H1 (cell line): ENCODE measurements around the gene RFTN2. TPM values are rescaled to one million over a fixed set of nuclear protein-coding genes. Genes with fewer than 3 reads are reported as not detected.

ENCODE experiments used
- CTCF ChIA-PET: fragments of 300-600 bp; sonication (Branson Sonifier 250); formaldehyde crosslinking; loops from one replicate; lab custom pipeline; 2021; ENCODE audit not compliant: partially characterized antibody; lab: Charles Lee
- POLR2A ChIA-PET: fragments of 300-600 bp; sonication (Branson Sonifier 250); formaldehyde crosslinking; loops from one replicate; lab custom pipeline; 2021; ENCODE audit warnings: inconsistent platforms; ENCODE audit not compliant: partially characterized antibody; lab: Charles Lee
- DNase-seq, 2 experiments: peaks; one replicate each; pipeline versions ENCODE4 v3.0.0 to v3.0.0-alpha.2; 2010 to 2022; ENCODE audit warnings: low spot score in 2 of 2, low read depth in 1 of 2, mixed read lengths in 1 of 2
- FAIRE-seq: peaks from 2 replicates; lab custom pipeline; 2011; peaks lifted over from hg19 to GRCh38; lab: Jason Lieb, UNC
- H2AFZ ChIP-seq: 2 replicates; pipeline ENCODE4 v1.8.1; 2012; ENCODE audit warnings: low read length, inconsistent platforms
- H2AK5ac ChIP-seq: 2 replicates; pipeline ENCODE4 v1.6.1; 2013; ENCODE audit warnings: low read depth, low read length
- H2BK120ac ChIP-seq: replicated peaks from 2 replicates; pipeline ENCODE3; 2013; ENCODE audit warnings: low read depth, low read length, inconsistent platforms
- H2BK12ac ChIP-seq: 2 replicates; pipeline ENCODE4 v1.6.1; 2013; ENCODE audit warnings: low read depth, low read length
- H2BK15ac ChIP-seq: 2 replicates; pipeline ENCODE4 v1.6.1; 2013; ENCODE audit warnings: low read length
- H2BK20ac ChIP-seq: 2 replicates; pipeline ENCODE4 v1.6.1; 2013; ENCODE audit warnings: low read length
- H2BK5ac ChIP-seq: 2 replicates; pipeline ENCODE4 v1.6.1; 2013; ENCODE audit warnings: low read depth, low read length
- H3K14ac ChIP-seq: 2 replicates; pipeline ENCODE4 v1.6.1; 2013; ENCODE audit warnings: inconsistent platforms; ENCODE audit not compliant: insufficient read length
- H3K18ac ChIP-seq: 2 replicates; pipeline ENCODE4 v1.6.1; 2013; ENCODE audit warnings: low read length; ENCODE audit errors: extremely low read depth
- H3K23ac ChIP-seq: 2 replicates; pipeline ENCODE4 v1.6.1; 2013; ENCODE audit warnings: inconsistent platforms; ENCODE audit not compliant: insufficient read length
- H3K23me2 ChIP-seq: 2 replicates; pipeline ENCODE4 v1.6.1; 2013; ENCODE audit warnings: low read depth, low read length
- H3K27ac ChIP-seq: 2 replicates; pipeline ENCODE4 v1.6.1; 2011; ENCODE audit warnings: low read depth, low read length, inconsistent platforms
- H3K27me3 ChIP-seq, 4 experiments: replicated peaks in 1 of 4; 1 replicate in 1 of 4; 2 replicates in 3 of 4; pipeline versions ENCODE4 v1.6.1 to v1.8.1; 2011 to 2013; ENCODE audit warnings: low read length in 3 of 4, mild to moderate bottlenecking in 3 of 4, inconsistent platforms in 2 of 4, mixed read lengths in 2 of 4, moderate library complexity in 1 of 4; ENCODE audit not compliant: control insufficient read depth in 3 of 4, insufficient read depth in 3 of 4; ENCODE audit errors: extremely low read depth in 1 of 4
- H3K36me3 ChIP-seq, 4 experiments: 2 replicates each; pipeline versions ENCODE4 v1.6.1 to v1.8.1; 2011 to 2013; ENCODE audit warnings: mild to moderate bottlenecking in 4 of 4, low read length in 3 of 4, moderate library complexity in 2 of 4, control low read depth in 1 of 4, inconsistent platforms in 1 of 4; ENCODE audit not compliant: insufficient read depth in 4 of 4, control insufficient read depth in 2 of 4
- H3K4ac ChIP-seq: replicated peaks from 2 replicates; pipeline ENCODE3; 2013; ENCODE audit warnings: low read length, low read depth, mixed read lengths, inconsistent platforms; ENCODE audit not compliant: insufficient read length
- H3K4me1 ChIP-seq, 4 experiments: replicated peaks in 1 of 4; 1 replicate in 1 of 4; 2 replicates in 3 of 4; pipeline versions ENCODE4 v1.6.1 to v1.8.1; 2011 to 2013; ENCODE audit warnings: low read length in 3 of 4, inconsistent platforms in 2 of 4, mixed read lengths in 1 of 4; ENCODE audit not compliant: insufficient read depth in 4 of 4, control insufficient read depth in 3 of 4
- H3K4me2 ChIP-seq, 2 experiments: 2 replicates each; pipeline versions ENCODE4 v1.6.1 to v1.8.1; 2011 to 2013; ENCODE audit warnings: low read depth in 2 of 2, low read length in 2 of 2, control low read depth in 1 of 2, inconsistent platforms in 1 of 2, mild to moderate bottlenecking in 1 of 2; ENCODE audit not compliant: insufficient read depth in 1 of 2
- H3K4me3 ChIP-seq, 4 experiments: fragments of 200-600, 300-600 bp in 1 of 4; sonication (generic), shearing (Covaris generic), sonication (Bioruptor Twin) in 1 of 4; 2 replicates each; pipeline versions ENCODE4 v1.5.1 to v1.8.1; 2011 to 2016; ENCODE audit warnings: low read length in 4 of 4, low read depth in 3 of 4, control low read depth in 2 of 4, inconsistent platforms in 2 of 4, mild to moderate bottlenecking in 2 of 4, mixed read lengths in 1 of 4, moderate library complexity in 1 of 4; ENCODE audit not compliant: insufficient read depth in 2 of 4; ENCODE audit errors: extremely low read depth in 1 of 4
- H3K56ac ChIP-seq: replicated peaks from 2 replicates; pipeline ENCODE3; 2013; ENCODE audit warnings: low read depth, mild to moderate bottlenecking, mixed read lengths, low read length, inconsistent platforms; ENCODE audit not compliant: insufficient read length
- H3K79me1 ChIP-seq: 2 replicates; pipeline ENCODE4 v1.6.1; 2013; ENCODE audit warnings: low read depth, low read length, control low read depth
- H3K79me2 ChIP-seq, 2 experiments: 2 replicates each; pipeline versions ENCODE4 v1.6.1 to v1.8.1; 2012 to 2013; ENCODE audit warnings: low read length in 2 of 2, mild to moderate bottlenecking in 2 of 2, inconsistent platforms in 1 of 2; ENCODE audit not compliant: insufficient read depth in 2 of 2, control insufficient read depth in 1 of 2
- H3K9ac ChIP-seq, 4 experiments: replicated peaks in 1 of 4; 1 replicate in 1 of 4; 2 replicates in 3 of 4; pipeline versions ENCODE4 v1.6.1 to v1.8.1; 2011 to 2013; ENCODE audit warnings: low read depth in 3 of 4, low read length in 3 of 4, control low read depth in 2 of 4, mild to moderate bottlenecking in 2 of 4, moderate library complexity in 2 of 4, inconsistent platforms in 1 of 4; ENCODE audit errors: extremely low read depth in 1 of 4
- H3K9me3 ChIP-seq, 2 experiments: 2 replicates each; pipeline versions ENCODE4 v1.6.1 to v1.8.1; 2012 to 2013; ENCODE audit warnings: mild to moderate bottlenecking in 2 of 2, moderate library complexity in 2 of 2, control low read depth in 1 of 2, inconsistent platforms in 1 of 2, low read depth in 1 of 2, low read length in 1 of 2, mixed read lengths in 1 of 2; ENCODE audit not compliant: insufficient read depth in 2 of 2
- H4K20me1 ChIP-seq, 2 experiments: replicated peaks in 1 of 2; 2 replicates each; pipeline versions ENCODE3 to v1.8.1; 2011 to 2013; ENCODE audit warnings: inconsistent platforms in 2 of 2, low read length in 2 of 2, mild to moderate bottlenecking in 1 of 2; ENCODE audit not compliant: insufficient read depth in 2 of 2, control insufficient read depth in 1 of 2
- H4K5ac ChIP-seq: 2 replicates; pipeline ENCODE4 v1.6.1; 2013; ENCODE audit warnings: low read length, low read depth, mixed read lengths, inconsistent platforms; ENCODE audit not compliant: insufficient read length
- H4K8ac ChIP-seq: 2 replicates; pipeline ENCODE4 v1.8.0; 2013; ENCODE audit warnings: mild to moderate bottlenecking, moderate library complexity, low read length, inconsistent platforms; ENCODE audit not compliant: insufficient read depth; ENCODE audit errors: extremely low read depth
- H4K91ac ChIP-seq: replicated peaks from 2 replicates; pipeline ENCODE3; 2013; ENCODE audit warnings: low read length, mixed read lengths, inconsistent platforms; ENCODE audit not compliant: insufficient read length
- CEBPB ChIP-seq: IDR thresholded peaks from 2 replicates; pipeline ENCODE4 v1.6.1; 2012; ENCODE audit warnings: low read depth, low read length
- CREB1 ChIP-seq: IDR thresholded peaks from 2 replicates; pipeline ENCODE4 v1.6.1; 2012; ENCODE audit warnings: inconsistent platforms
- CTBP2 ChIP-seq: IDR thresholded peaks from 2 replicates; pipeline ENCODE4 v1.7.0; 2011; ENCODE audit warnings: borderline replicate concordance, mild to moderate bottlenecking, moderate library complexity, mixed read lengths, low read length; ENCODE audit not compliant: insufficient read depth, insufficient read length
- E2F6 ChIP-seq: IDR thresholded peaks from 2 replicates; pipeline ENCODE4 v1.6.1; 2012; ENCODE audit warnings: inconsistent platforms
- GABPA ChIP-seq: IDR thresholded peaks from 2 replicates; pipeline ENCODE4 v1.6.1; 2011; ENCODE audit warnings: mild to moderate bottlenecking, low read length, moderate library complexity, borderline replicate concordance; ENCODE audit not compliant: insufficient read depth
- HDAC6 ChIP-seq: IDR thresholded peaks from one replicate; pipeline ENCODE4 v1.7.1; 2012; ENCODE audit warnings: low read depth, mild to moderate bottlenecking, inconsistent platforms, low read length, moderate library complexity
- JUN ChIP-seq: IDR thresholded peaks from 2 replicates; pipeline ENCODE4 v1.6.1; 2011; ENCODE audit warnings: low read depth, mild to moderate bottlenecking, improper control_type of control experiment, low read length
- NANOG ChIP-seq: IDR thresholded peaks from 2 replicates; pipeline ENCODE4 v1.6.1; 2011; ENCODE audit warnings: low read length, low read depth, mild to moderate bottlenecking, inconsistent platforms; ENCODE audit not compliant: insufficient read depth, poor library complexity, severe bottlenecking
- PHF8 ChIP-seq: fragments of 200-600 bp; sonication (generic); conservative IDR thresholded peaks from 2 replicates; pipeline ENCODE4 v1.7.1; 2012; ENCODE audit warnings: low read depth, mild to moderate bottlenecking, inconsistent platforms, low read length, moderate library complexity
- POLR2AphosphoS5 ChIP-seq: IDR thresholded peaks from 2 replicates; pipeline ENCODE4 v1.6.1; 2011; ENCODE audit warnings: low read depth, low read length
- RXRA ChIP-seq: IDR thresholded peaks from 2 replicates; pipeline ENCODE4 v1.6.1; 2011; ENCODE audit warnings: low read depth, mild to moderate bottlenecking, low read length, moderate library complexity; ENCODE audit not compliant: insufficient read depth
- SIX5 ChIP-seq: IDR thresholded peaks from 2 replicates; pipeline ENCODE4 v1.6.1; 2011; ENCODE audit warnings: mild to moderate bottlenecking, low read depth, low read length
- TAF7 ChIP-seq: optimal IDR thresholded peaks from 2 replicates; pipeline ENCODE3; 2011; ENCODE audit warnings: low read depth, mild to moderate bottlenecking, inconsistent platforms, low read length, moderate library complexity, borderline replicate concordance
- ZNF274 ChIP-seq: IDR thresholded peaks from 2 replicates; pipeline ENCODE4 v1.7.0; 2012; ENCODE audit warnings: low read length, borderline replicate concordance; ENCODE audit errors: extremely low read depth
- WGBS, 2 experiments: shearing (Covaris generic) in 1 of 2; methylation state at CpG; one replicate each; pipeline versions ENCODE4 v1.1.6 to v1.1.7; 2013 to 2015; ENCODE audit warnings: low lambda C conversion rate in 2 of 2, mixed read lengths in 2 of 2, inconsistent platforms in 1 of 2, low coverage in 1 of 2, missing lambda C conversion rate in 1 of 2; ENCODE audit not compliant: insufficient replicate concordance in 2 of 2, insufficient coverage in 1 of 2, insufficient read length in 1 of 2; ENCODE audit errors: extremely low coverage in 1 of 2, missing lambda C conversion rate in 1 of 2; 5-methylcytosine and 5-hydroxymethylcytosine counted together
- polyA plus RNA-seq, 7 experiments: library from polyadenylated mRNA; depleted of rRNA in 3 of 7; stranded (reverse) in 5 of 7; unstranded in 2 of 7; fragments of >200 nt in 5 of 7; fragments of 200-250 nt in 2 of 7; gene quantifications; 1 replicate in 5 of 7; 2 replicates in 1 of 7; 4 replicates in 1 of 7; pipeline versions ENCODE4 v1.2.1 to v1.2.3, GENCODE V29; 2011 to 2013; ENCODE audit warnings: missing spikeins in 2 of 7, mixed read lengths in 2 of 7
- total RNA-seq: library from RNA; stranded (reverse); fragmentation: NEBNext Ultra II Directional; extraction: Animal tissue kit (Norgen Biotek cat#: 25700); gene quantifications from 2 replicates; pipeline ENCODE4 v1.2.1, GENCODE V29; 2021

RFTN2 gene
- total and polyA plus RNA-seq, 2 of the 8 experiments (the other 6 are each of a cell fraction or from before 2014, with no cell fraction given): 2.3 to 2.4 TPM

DNA sequence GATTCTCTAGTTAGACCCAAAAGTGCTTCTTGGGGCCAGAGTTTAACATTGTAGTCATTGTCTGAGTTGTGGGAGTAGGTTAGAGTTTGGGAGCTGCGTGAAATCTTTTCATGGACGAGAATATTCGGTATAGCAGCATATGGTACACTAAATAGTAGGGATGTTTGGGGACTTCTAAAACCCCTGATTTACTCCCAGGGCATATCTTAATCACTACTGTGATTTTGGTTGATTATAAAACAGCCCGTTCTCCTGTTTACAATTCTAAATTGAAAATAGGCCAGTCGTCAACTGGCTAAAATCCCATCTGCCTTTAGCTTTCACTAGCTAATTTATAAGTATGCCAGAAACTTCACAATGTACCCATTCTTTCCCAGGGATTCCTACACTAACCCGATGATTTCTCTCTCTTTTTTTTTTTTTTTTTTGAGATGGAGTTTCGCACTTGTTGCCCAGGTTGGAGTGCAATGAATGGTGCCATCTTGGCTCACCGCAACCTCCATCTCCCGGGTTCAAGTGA is 115.2 kb downstream of the RFTN2 start:
- H3K23ac ChIP-seq: no peak overlapping the region
- H3K4ac ChIP-seq: no peak overlapping the region
- no peak overlapping the region for H3K56ac ChIP-seq
- H3K27ac ChIP-seq: no peak overlapping the region
- H4K5ac ChIP-seq: no peak overlapping the region
- peaks cover 0 to 12% (median 0%) of the 10 kb centered on the region in 4 experiments; a peak in 1 of 8 replicates for H3K36me3 ChIP-seq
- no peak overlapping the region for H3K14ac ChIP-seq
- no peaks in the 10 kb centered on the region for H4K20me1 ChIP-seq
- H3K23me2 ChIP-seq: no peaks in the 10 kb centered on the region
- no peak overlapping the region for H2BK15ac ChIP-seq
- H2AK5ac ChIP-seq: no peak overlapping the region
- H2BK120ac ChIP-seq: no peak overlapping the region
- no peak for FAIRE-seq
- no peak overlapping the region for H4K8ac ChIP-seq
- no peak overlapping the region for H2BK20ac ChIP-seq
- no peak overlapping the region for H2BK12ac ChIP-seq
- H3K9ac ChIP-seq: no peak overlapping the region
- WGBS, 2 experiments: 97% methylated on average over 7 of the region's 9 CpGs; no CpG with 5 or more reads in 1 of the 2 experiments
- ChIA-PET CTCF (no interaction called here), POLR2A (interaction anchor here (1.8 kb wide), 1 partner anchor 11 kb away, joined by 3 read pairs; no protein-coding TSS in a partner anchor)
- no peak overlapping the region for H2AFZ ChIP-seq
- no peaks in the 10 kb centered on the region for H3K79me2 ChIP-seq
- H3K9me3 ChIP-seq: no peaks in the 10 kb centered on the region
- H3K79me1 ChIP-seq: no peaks in the 10 kb centered on the region
- H2BK5ac ChIP-seq: no peak overlapping the region
- H4K91ac ChIP-seq: no peak overlapping the region
- no peaks in the 10 kb centered on the region for H3K4me1 ChIP-seq
- no peak overlapping the region for H3K4me2 ChIP-seq
- no peaks in the 10 kb centered on the region for H3K27me3 ChIP-seq
- no peak overlapping the region for H3K4me3 ChIP-seq
- no peak for DNase-seq
- no peak overlapping the region for H3K18ac ChIP-seq
- no peak for TF ChIP-seq NANOG
- no peak for TF ChIP-seq HDAC6
- no peak for TF ChIP-seq ZNF274
- no peak for TF ChIP-seq E2F6
- no peak for TF ChIP-seq CTBP2
- TF ChIP-seq CEBPB: no peak
- TF ChIP-seq JUN: no peak
- no peak for TF ChIP-seq POLR2AphosphoS5
- no peak for TF ChIP-seq PHF8
- no peak for TF ChIP-seq CREB1
- no peak for TF ChIP-seq RXRA
- TF ChIP-seq SIX5: no peak
- no peak for TF ChIP-seq GABPA
- TF ChIP-seq TAF7: no peak
